ENCODE measurements around the gene DEDD. TPM values are rescaled to one million over a fixed set of nuclear protein-coding genes. Genes with fewer than 3 reads are reported as not detected.

The DEDD gene
- total RNA-seq, 4 donors from 2014 or later: 4.4 to 42.2 (median 36.1) TPM

DNA sequence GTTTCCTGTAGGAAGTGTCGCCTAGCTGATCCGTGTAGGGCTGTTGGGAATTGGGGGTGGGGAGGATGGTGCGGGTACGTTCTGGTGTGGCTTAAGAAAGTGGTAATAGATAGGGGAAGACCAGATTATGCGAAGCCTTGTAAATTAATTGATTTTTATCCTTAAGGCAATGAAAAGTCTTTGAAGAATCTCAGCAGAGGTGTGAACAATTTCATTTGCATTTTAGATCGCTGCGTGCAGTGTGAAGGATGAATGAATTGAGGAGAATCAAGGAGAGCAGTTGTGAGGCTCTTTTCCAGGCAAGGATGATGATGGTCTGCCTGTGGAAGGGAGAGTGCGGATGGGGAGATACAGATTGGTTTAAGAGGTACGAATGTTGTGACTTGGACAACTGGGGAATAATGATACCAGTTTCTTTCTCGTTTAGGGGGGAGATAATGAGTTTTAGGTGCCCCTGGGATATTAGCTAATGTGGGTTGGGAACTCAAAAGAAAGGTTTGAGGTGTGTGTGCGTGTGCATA, 813 bp upstream of the DEDD start:
- Histone ChIP-seq H3K36me3 (no peaks in the 10 kb centered on the region), H3K9me3 (no peaks in the 10 kb centered on the region), H3K4me3 (peak overlapping the region; percentile 87 to 89), H3K4me1 (peaks cover 0 to 3% of the 10 kb centered on the region in 2 donors), H3K27me3 (no peaks in the 10 kb centered on the region), H3K27ac (peak overlapping the region; percentile 97 to 99)
- no peak for DNase-seq
- intact Hi-C loops (cut with DNase I; ENCODE audit: low total_unique reads): no loop called here
- no peak for TF ChIP-seq POLR2A (IDR thresholded peaks at IDR 0.05)
- TF ChIP-seq, protein P1, sequence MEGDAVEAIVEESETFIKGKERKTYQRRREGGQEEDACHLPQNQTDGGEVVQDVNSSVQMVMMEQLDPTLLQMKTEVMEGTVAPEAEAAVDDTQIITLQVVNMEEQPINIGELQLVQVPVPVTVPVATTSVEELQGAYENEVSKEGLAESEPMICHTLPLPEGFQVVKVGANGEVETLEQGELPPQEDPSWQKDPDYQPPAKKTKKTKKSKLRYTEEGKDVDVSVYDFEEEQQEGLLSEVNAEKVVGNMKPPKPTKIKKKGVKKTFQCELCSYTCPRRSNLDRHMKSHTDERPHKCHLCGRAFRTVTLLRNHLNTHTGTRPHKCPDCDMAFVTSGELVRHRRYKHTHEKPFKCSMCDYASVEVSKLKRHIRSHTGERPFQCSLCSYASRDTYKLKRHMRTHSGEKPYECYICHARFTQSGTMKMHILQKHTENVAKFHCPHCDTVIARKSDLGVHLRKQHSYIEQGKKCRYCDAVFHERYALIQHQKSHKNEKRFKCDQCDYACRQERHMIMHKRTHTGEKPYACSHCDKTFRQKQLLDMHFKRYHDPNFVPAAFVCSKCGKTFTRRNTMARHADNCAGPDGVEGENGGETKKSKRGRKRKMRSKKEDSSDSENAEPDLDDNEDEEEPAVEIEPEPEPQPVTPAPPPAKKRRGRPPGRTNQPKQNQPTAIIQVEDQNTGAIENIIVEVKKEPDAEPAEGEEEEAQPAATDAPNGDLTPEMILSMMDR (IDR thresholded peaks at IDR 0.05): no peak

DNA sequence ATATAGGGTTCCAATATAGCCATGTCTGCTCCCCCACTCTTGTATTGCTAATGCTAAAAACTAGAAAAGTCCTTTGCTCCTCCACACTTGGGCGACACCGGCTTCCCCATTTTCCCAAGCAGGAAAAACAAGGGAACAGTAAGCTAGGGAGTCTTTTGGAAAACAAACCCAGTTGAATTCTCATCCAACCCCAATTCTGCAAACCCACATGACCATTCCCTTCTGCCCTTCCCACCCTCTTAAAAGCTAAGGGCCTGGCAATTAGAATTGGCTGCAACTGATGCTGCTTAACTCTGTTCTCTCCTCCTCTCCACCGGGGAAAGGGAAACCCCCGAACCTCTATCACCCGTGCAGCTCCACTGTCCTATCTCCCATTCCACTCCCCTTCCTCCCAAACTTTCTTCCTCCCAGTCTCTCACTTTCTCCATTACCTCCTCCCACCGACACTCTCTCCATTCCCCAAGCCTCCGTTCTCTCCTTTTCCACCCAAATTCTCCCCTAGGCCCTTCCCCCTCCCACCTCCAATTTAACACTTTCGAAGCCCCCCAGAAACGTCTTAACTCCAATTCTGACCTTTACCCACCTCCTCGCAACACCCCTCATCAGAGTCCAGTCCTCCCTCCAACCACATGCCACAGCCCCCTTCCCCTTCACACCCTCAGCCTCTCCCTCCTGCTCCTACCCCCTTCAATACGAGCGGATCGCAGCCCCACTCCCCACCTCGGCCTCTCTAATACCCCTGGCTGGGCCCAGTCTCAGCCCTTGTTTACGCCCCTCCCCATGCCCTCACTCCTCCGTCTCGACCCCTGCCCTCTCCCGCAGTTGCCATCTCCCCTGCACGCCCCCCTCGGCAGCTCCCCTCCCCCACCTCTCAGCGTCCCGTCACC, 701 bp downstream of the DEDD start:
- no peak for DNase-seq
- Histone ChIP-seq H3K27ac (peak overlapping the region; percentile 97 to 99), H3K36me3 (no peaks in the 10 kb centered on the region), H3K9me3 (no peaks in the 10 kb centered on the region), H3K4me3 (peak overlapping the region; percentile 87 to 89), H3K4me1 (peaks cover 0 to 12% of the 10 kb centered on the region in 2 donors), H3K27me3 (no peaks in the 10 kb centered on the region)
- TF ChIP-seq, protein P1 (IDR thresholded peaks at IDR 0.05): no peak
- no peak for TF ChIP-seq POLR2A (IDR thresholded peaks at IDR 0.05)
- intact Hi-C loops (cut with DNase I; ENCODE audit: low total_unique reads): no loop called here

DNA sequence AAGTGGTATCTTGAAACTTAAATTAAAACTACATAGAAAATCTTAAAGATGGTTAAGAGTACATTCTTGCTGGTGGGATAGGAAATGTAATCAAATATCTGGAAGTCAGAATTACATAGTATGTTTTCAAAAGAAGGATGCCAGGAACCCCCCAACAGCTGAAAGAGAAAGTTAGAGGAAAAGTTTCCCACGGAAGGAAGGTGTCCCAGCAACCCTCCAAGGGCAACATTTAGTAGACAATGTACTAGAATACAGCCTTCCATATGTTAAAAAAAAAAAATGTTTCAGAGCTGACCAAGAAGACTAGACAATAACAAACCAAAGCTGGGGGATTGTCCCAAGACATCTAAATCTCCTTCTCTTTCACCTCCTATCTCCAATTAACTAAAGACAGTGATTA, 2.2 kb downstream of the DEDD start:
- peaks cover 0 to 12% of the 10 kb centered on the region in 2 donors for H3K4me1 ChIP-seq
- H3K9me3 ChIP-seq: no peaks in the 10 kb centered on the region
- DNase-seq: no peak
- no peak for TF ChIP-seq POLR2A (IDR thresholded peaks at IDR 0.05)
- TF ChIP-seq, protein P1 (IDR thresholded peaks at IDR 0.05): no peak
- no peaks in the 10 kb centered on the region for H3K27me3 ChIP-seq
- no peak overlapping the region for H3K4me3 ChIP-seq
- H3K27ac ChIP-seq: peak overlapping the region in 1 of 2 donors; percentile 23
- no peaks in the 10 kb centered on the region for H3K36me3 ChIP-seq
- intact Hi-C loops (cut with DNase I; ENCODE audit: low total_unique reads): no loop called here

DNA sequence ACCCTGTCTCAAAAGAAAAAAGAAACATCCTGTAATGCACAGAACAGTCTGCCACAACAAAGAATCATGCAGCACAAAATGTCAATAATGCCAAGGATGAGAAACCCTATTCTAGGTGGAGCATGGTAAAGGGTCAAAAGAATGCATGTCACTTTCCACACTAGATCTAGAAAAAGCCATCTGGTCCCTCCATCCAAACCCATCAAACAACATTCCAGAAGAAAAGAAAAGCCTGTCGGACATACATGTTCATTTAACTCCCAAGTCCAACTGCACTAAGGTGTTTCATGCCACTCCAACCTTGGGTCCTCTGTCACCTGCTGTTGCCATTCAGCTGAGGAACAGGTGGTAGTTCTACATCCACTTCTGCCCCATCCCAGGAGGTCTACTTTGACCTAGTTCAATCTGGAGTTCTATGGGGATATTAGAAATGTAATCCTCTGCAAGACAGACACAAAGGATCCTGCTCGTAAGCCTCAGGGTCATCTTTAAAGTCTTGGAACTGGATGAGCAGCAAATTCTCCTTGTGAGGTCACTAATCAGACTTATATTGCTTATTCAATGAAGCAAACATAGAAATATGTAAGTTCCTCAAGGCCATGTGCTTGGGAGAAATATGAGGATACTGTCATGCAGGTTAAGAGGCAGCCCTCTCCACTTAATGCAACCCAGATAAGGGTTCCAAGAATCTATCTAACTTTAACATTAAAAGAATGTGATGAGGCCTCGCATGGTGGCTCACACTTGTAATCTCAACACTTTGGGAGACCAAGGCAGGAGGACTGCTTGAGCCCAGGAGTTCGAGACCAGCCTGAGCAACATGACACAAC, 3.7 kb downstream of the DEDD start:
- H3K27ac ChIP-seq: no peak overlapping the region
- H3K27me3 ChIP-seq: no peaks in the 10 kb centered on the region
- no peak for TF ChIP-seq POLR2A (IDR thresholded peaks at IDR 0.05)
- TF ChIP-seq, protein P1 (IDR thresholded peaks at IDR 0.05): no peak
- H3K36me3 ChIP-seq: no peaks in the 10 kb centered on the region
- peaks cover 0 to 12% of the 10 kb centered on the region in 2 donors for H3K4me1 ChIP-seq
- DNase-seq: no peak
- H3K4me3 ChIP-seq: no peak overlapping the region
- no peaks in the 10 kb centered on the region for H3K9me3 ChIP-seq
- intact Hi-C loops (cut with DNase I; ENCODE audit: low total_unique reads): no loop called here

Data from uterus (tissue), 4 donors.